ENCODE results near the gene RAPGEF4.

- TF ChIP-seq CTCF (IDR thresholded peaks at IDR 0.05) (no peak), EP300 (IDR thresholded peaks at IDR 0.05) (no peak)
Measured at GRCh38 chr2:172967036-172967982, 231.7 kb downstream of the RAPGEF4 start.

Data from tibial nerve (tissue), 4 donors.